ENCODE measurements around the gene RNF126. TPM values are rescaled to one million over a fixed set of nuclear protein-coding genes. Genes with fewer than 3 reads are reported as not detected.

RNF126 gene
- total and polyA plus RNA-seq, 2 of the 4 experiments (the other 2 are of a cell fraction): 7.0 to 27.4 TPM

- dilution Hi-C loops (cut with HindIII; ENCODE audit: low sequenced_read_pairs, unreplicated experiment) (no loop called here), in situ Hi-C loops (cut with MboI; ENCODE audit: low sequenced_read_pairs) (no loop called here), intact Hi-C loops (cut with micrococcal nuclease) (no loop called here)
- H3K9ac ChIP-seq (ENCODE audit: low read depth, low read length): no peak overlapping the region
- H3K4ac ChIP-seq (ENCODE audit: low read depth, low read length): no peak overlapping the region
- H3K36me3 ChIP-seq (ENCODE audit: control insufficient read depth, insufficient read depth, low read length): peaks cover 33% of the 10 kb centered on the region
- H3K9me1 ChIP-seq (ENCODE audit: insufficient read depth, low read length): no peaks in the 10 kb centered on the region
- CTCF ChIA-PET: no interaction called here
- no peaks in the 10 kb centered on the region; a peak in 1 of 4 replicates for H3K79me1 ChIP-seq (ENCODE audit: low read depth in 1 of 2, low read length in 2 of 2)
- no peak overlapping the region for H3K27ac ChIP-seq (ENCODE audit: insufficient read depth, low read length)
- H3K4me3 ChIP-seq (ENCODE audit: insufficient read depth, low read depth, low read length): no peak overlapping the region
- no peak overlapping the region for H2BK20ac ChIP-seq (ENCODE audit: low read depth, low read length)
- H2BK5ac ChIP-seq (ENCODE audit: low read depth, low read length, poor library complexity, severe bottlenecking): no peak overlapping the region
- no peak overlapping the region for H3K56ac ChIP-seq (ENCODE audit: extremely low read depth, insufficient read depth, low read length)
- H3K9me3 ChIP-seq (ENCODE audit: control insufficient read depth, insufficient read depth, low read length): no peaks in the 10 kb centered on the region
- no peak overlapping the region for H2AK5ac ChIP-seq (ENCODE audit: low read depth, low read length)
- H3K4me1 ChIP-seq (ENCODE audit: control insufficient read depth, insufficient read depth, low read length): peaks cover 3% of the 10 kb centered on the region
- H3K27me3 ChIP-seq (ENCODE audit: control insufficient read depth, insufficient read depth, low read length): no peaks in the 10 kb centered on the region
- no TSS peak for BruUV-seq (replicated peaks)
- no peak overlapping the region for H2AK9ac ChIP-seq (replicated peaks; ENCODE audit: low read depth, low read length, poor library complexity)
- no peak overlapping the region for H4K91ac ChIP-seq (ENCODE audit: insufficient read depth, low read depth, low read length)
- H3K23ac ChIP-seq (ENCODE audit: low read depth, low read length): no peak overlapping the region
- no peak overlapping the region for H3K14ac ChIP-seq (replicated peaks; ENCODE audit: low read depth, low read length)
- TF ChIP-seq RCOR1 (IDR thresholded peaks at IDR 0.05; ENCODE audit: insufficient replicate concordance, low read length): no peak
- TF ChIP-seq SMC3 (IDR thresholded peaks at IDR 0.05; ENCODE audit: low read depth, low read length): no peak
- no peak for TF ChIP-seq RFX5 (IDR thresholded peaks at IDR 0.05; ENCODE audit: low read depth, low read length)
- no peak for TF ChIP-seq MAFK (IDR thresholded peaks at IDR 0.05; ENCODE audit: low read depth, low read length)
- no peak for TF ChIP-seq FOS (IDR thresholded peaks at IDR 0.05; ENCODE audit: low read depth, low read length)
- TF ChIP-seq, protein P1, sequence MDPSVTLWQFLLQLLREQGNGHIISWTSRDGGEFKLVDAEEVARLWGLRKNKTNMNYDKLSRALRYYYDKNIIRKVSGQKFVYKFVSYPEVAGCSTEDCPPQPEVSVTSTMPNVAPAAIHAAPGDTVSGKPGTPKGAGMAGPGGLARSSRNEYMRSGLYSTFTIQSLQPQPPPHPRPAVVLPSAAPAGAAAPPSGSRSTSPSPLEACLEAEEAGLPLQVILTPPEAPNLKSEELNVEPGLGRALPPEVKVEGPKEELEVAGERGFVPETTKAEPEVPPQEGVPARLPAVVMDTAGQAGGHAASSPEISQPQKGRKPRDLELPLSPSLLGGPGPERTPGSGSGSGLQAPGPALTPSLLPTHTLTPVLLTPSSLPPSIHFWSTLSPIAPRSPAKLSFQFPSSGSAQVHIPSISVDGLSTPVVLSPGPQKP (IDR thresholded peaks at IDR 0.05; ENCODE audit: borderline replicate concordance, low read depth, low read length): no peak
- no peak for TF ChIP-seq NFE2L2 (IDR thresholded peaks at IDR 0.05; ENCODE audit: low read depth, low read length)
- DNase-seq: no peak
- H2BK15ac ChIP-seq (ENCODE audit: low read depth, low read length): no peak overlapping the region
- POLR2A ChIA-PET (ENCODE audit: unreplicated experiment): no interaction called here
- no peak overlapping the region for H2AFZ ChIP-seq (replicated peaks; ENCODE audit: low read length, poor library complexity)
- peaks cover 5% of the 10 kb centered on the region; the same call in 1 of the 2 replicates for H4K20me1 ChIP-seq (ENCODE audit: insufficient read depth, low read length)
- no peak overlapping the region for H2BK120ac ChIP-seq (ENCODE audit: low read depth, low read length)
- ATAC-seq (ENCODE audit: low read depth): no peak
- H4K8ac ChIP-seq (ENCODE audit: low read depth in 2 of 2, low read length in 2 of 2): no peak overlapping the region
- H3K4me2 ChIP-seq (ENCODE audit: low read depth, low read length): no peak overlapping the region
- H4K5ac ChIP-seq (ENCODE audit: low read depth, low read length): no peak overlapping the region
- no peak overlapping the region for H3K18ac ChIP-seq (ENCODE audit: low read depth, low read length)
- WGBS, 2 experiments (ENCODE audit: extremely low coverage in 2 of 2, insufficient read length in 1 of 2): 93% methylated on average over 6 of the region's 24 CpGs; no CpG with 5 or more reads in 1 of the 2 experiments
Measured at GRCh38 chr19:643736-644135, 19.3 kb downstream of the RNF126 start.
